GM12878 (cell line): Measurements from ENCODE around the gene DDX56. TPM values are rescaled to one million over a fixed set of nuclear protein-coding genes. Genes with fewer than 3 reads are reported as not detected.

Experiments used
- ATAC-seq: fragments of 200-7000 bp; cut with Tn5 transposase; 3 replicates; pipeline ENCODE4 v1.9.1; 2020; ENCODE audit warnings: mild to moderate bottlenecking, moderate library complexity
- BruUV-seq: library from RNA; stranded (reverse); fragments of 400-500 nt; replicated peaks from 2 replicates; lab custom pipeline; 2021; lab: Mats Ljungman, UMichigan
- CTCF ChIA-PET: fragments of 300-600 bp; sonication (Branson Sonifier 250); formaldehyde crosslinking; extraction: SDS; loops from one replicate; lab custom pipeline; 2021; ENCODE audit warnings: inconsistent platforms; lab: Yijun Ruan, JAX
- POLR2A ChIA-PET: fragments of 350-600 bp; formaldehyde crosslinking; extraction: SDS; loops from one replicate; lab custom pipeline; 2021; ENCODE audit warnings: inconsistent platforms; lab: Charles Lee
- RAD21 ChIA-PET: fragments of 300-600 bp; sonication (Branson Sonifier 250); formaldehyde crosslinking; loops from one replicate; lab custom pipeline; 2023; ENCODE audit warnings: antibody characterized with exemption; ENCODE audit not compliant: unreplicated experiment; lab: Charles Lee
- SMC1A ChIA-PET: fragments of 300-600 bp; sonication (Branson Sonifier 250); formaldehyde crosslinking; loops from one replicate; lab custom pipeline; 2023; ENCODE audit not compliant: unreplicated experiment, uncharacterized antibody; lab: Charles Lee
- DNase-seq: peaks from one replicate; pipeline ENCODE4 v3.0.0-alpha.2; 2011; ENCODE audit warnings: low read depth, low spot score
- FAIRE-seq: peaks from 3 replicates; lab custom pipeline; 2011; peaks lifted over from hg19 to GRCh38; lab: Jason Lieb, UNC
- H2AFZ ChIP-seq: 2 replicates; pipeline ENCODE4 v1.6.0; 2011; ENCODE audit warnings: low read depth, low read length, control low read depth; ENCODE audit not compliant: control insufficient read depth
- H3K27ac ChIP-seq: 2 replicates; pipeline ENCODE4 v1.5.1; 2011; ENCODE audit warnings: control low read depth; ENCODE audit not compliant: control insufficient read depth, insufficient read depth
- H3K27me3 ChIP-seq, 2 experiments: replicated peaks in 1 of 2; 2 replicates each; pipeline versions ENCODE4 v1.6.0 to v1.6.1; 2011; ENCODE audit warnings: low read length in 1 of 2; ENCODE audit not compliant: control insufficient read depth in 2 of 2, insufficient read depth in 2 of 2
- H3K36me3 ChIP-seq, 2 experiments: 2 replicates each; pipeline ENCODE4 v1.5.1; 2011; ENCODE audit warnings: low read length in 1 of 2; ENCODE audit not compliant: control insufficient read depth in 2 of 2, insufficient read depth in 2 of 2
- H3K4me1 ChIP-seq: 2 replicates; pipeline ENCODE4 v1.6.1; 2011; ENCODE audit warnings: mild to moderate bottlenecking, low read length, moderate library complexity, mixed read lengths; ENCODE audit not compliant: control insufficient read depth, insufficient read depth
- H3K4me2 ChIP-seq: 2 replicates; pipeline ENCODE4 v1.6.0; 2011; ENCODE audit warnings: control low read depth; ENCODE audit not compliant: control insufficient read depth, insufficient read depth
- H3K4me3 ChIP-seq: fragments of 200-600 bp; sonication (generic); 2 replicates; pipeline ENCODE4 v1.5.1; 2016
- H3K79me2 ChIP-seq: 2 replicates; pipeline ENCODE4 v1.6.0; 2011; ENCODE audit warnings: low read length; ENCODE audit not compliant: control insufficient read depth, insufficient read depth
- H3K9ac ChIP-seq: 2 replicates; pipeline ENCODE4 v1.8.0; 2011; ENCODE audit warnings: low read length, control low read depth, mixed read lengths; ENCODE audit not compliant: control insufficient read depth, insufficient read depth
- H3K9me3 ChIP-seq: replicated peaks from 3 replicates; pipeline ENCODE4 v1.5.1; 2011; ENCODE audit warnings: mild to moderate bottlenecking, low read length; ENCODE audit not compliant: control insufficient read depth, insufficient read depth
- H4K20me1 ChIP-seq: 2 replicates; pipeline ENCODE4 v1.6.0; 2011; ENCODE audit not compliant: control insufficient read depth, insufficient read depth
- ASH2L ChIP-seq: fragments of 300-600, 200-600 bp; sonication (generic); IDR thresholded peaks from 2 replicates; pipeline ENCODE4 v1.6.1; 2017; ENCODE audit warnings: low read depth, mild to moderate bottlenecking, borderline replicate concordance
- CEBPB ChIP-seq, 2 experiments: fragments of 150-350 bp in 1 of 2; IDR thresholded peaks; 2 replicates each; pipeline ENCODE4 v1.6.1; 2012 to 2014; ENCODE audit warnings: low read depth in 2 of 2, low read length in 2 of 2, borderline replicate concordance in 1 of 2, inconsistent platforms in 1 of 2
- FOXK2 ChIP-seq: fragments of 450-650 bp; IDR thresholded peaks from 2 replicates; pipeline ENCODE4 v1.6.1; 2017; ENCODE audit warnings: mild to moderate bottlenecking, moderate library complexity
- HCFC1 ChIP-seq: fragments of 150-350 bp; IDR thresholded peaks from 2 replicates; pipeline ENCODE4 v1.6.1; 2014; ENCODE audit warnings: low read length
- LARP7 ChIP-seq: fragments of 450-650 bp; IDR thresholded peaks from 2 replicates; pipeline ENCODE4 v1.6.1; 2017; ENCODE audit warnings: mild to moderate bottlenecking
- MXI1 ChIP-seq: fragments of 150-350 bp; IDR thresholded peaks from 2 replicates; pipeline ENCODE4 v1.6.1; 2011; ENCODE audit warnings: low read depth, mild to moderate bottlenecking, inconsistent platforms, low read length, improper control_type of control experiment
- PAX8 ChIP-seq: fragments of 450-650 bp; IDR thresholded peaks from 2 replicates; pipeline ENCODE4 v1.6.1; 2017; ENCODE audit warnings: mild to moderate bottlenecking, moderate library complexity
- RAD51 ChIP-seq: fragments of 450-650 bp; IDR thresholded peaks from 2 replicates; pipeline ENCODE4 v1.6.1; 2016; ENCODE audit warnings: moderate library complexity, mild to moderate bottlenecking, inconsistent platforms
- SREBF2 ChIP-seq: IDR thresholded peaks from 2 replicates; pipeline ENCODE4 v1.6.1; 2012; ENCODE audit warnings: mild to moderate bottlenecking, low read length
- WGBS: methylation state at CpG from one replicate; pipeline ENCODE4 v1.1.6; 2016; ENCODE audit warnings: low lambda C conversion rate; ENCODE audit not compliant: insufficient replicate concordance, insufficient coverage; ENCODE audit errors: missing lambda C conversion rate; 5-methylcytosine and 5-hydroxymethylcytosine counted together
- in situ Hi-C: fragments of 300-500 bp; cut with MboI; formaldehyde crosslinking; loops from 9 replicates; pipeline ENCODE4 v1.14.3; 2018; ENCODE audit warnings: mixed read lengths
- intact Hi-C: fragments of 100-400 bp; cut with micrococcal nuclease; formaldehyde crosslinking; loops from one replicate; pipeline ENCODE4 v1.14.2; 2022; ENCODE audit not compliant: unreplicated experiment
- polyA plus RNA-seq, 11 experiments: library from polyadenylated mRNA; depleted of rRNA in 4 of 11; unstranded in 6 of 11; stranded (reverse) in 5 of 11; fragments of >200 nt; fragmentation: Nextera tagmentation in 4 of 11; fragmentation: Illumina TruSeq in 1 of 11; extraction: Ambion mirVana in 4 of 11; extraction: Trizol in 1 of 11; gene quantifications; 1 replicate in 1 of 11; 2 replicates in 10 of 11; pipeline versions ENCODE4 v1.2.1 to v1.2.3, GENCODE V29; 2011 to 2016; ENCODE audit warnings: inconsistent platforms in 2 of 11, missing spikeins in 2 of 11, low read depth in 1 of 11
- total RNA-seq, 4 experiments: library from RNA; depleted of rRNA in 3 of 4; stranded (reverse); fragments of >200 nt in 3 of 4; fragmentation: Illumina TruSeq in 1 of 4; extraction: Trizol in 1 of 4; gene quantifications; 2 replicates each; pipeline versions ENCODE4 v1.2.1 to v1.2.3, GENCODE V29; 2013 to 2021
- TF ChIP-seq, protein P1 (sequence below): IDR thresholded peaks from 2 replicates; pipeline ENCODE4 v1.6.1; 2011; ENCODE audit warnings: low read depth, mild to moderate bottlenecking, low read length, moderate library complexity, borderline replicate concordance; ENCODE audit errors: extremely low read depth
- TF ChIP-seq, protein P2 (sequence below): IDR thresholded peaks from 2 replicates; pipeline ENCODE4 v1.6.1; 2012; ENCODE audit warnings: improper control_type of control experiment, low read depth, low read length; ENCODE audit not compliant: insufficient replicate concordance
- TF ChIP-seq, protein P3 (sequence below): fragments of 450-650 bp; IDR thresholded peaks from 2 replicates; pipeline ENCODE4 v1.6.1; 2017; ENCODE audit warnings: antibody characterized with exemption, mild to moderate bottlenecking, moderate library complexity
- TF ChIP-seq, protein P4 (sequence below): fragments of 450-650 bp; IDR thresholded peaks from 2 replicates; pipeline ENCODE4 v1.6.1; 2016; ENCODE audit warnings: mild to moderate bottlenecking

DDX56 gene
- total and polyA plus RNA-seq, 10 of the 15 experiments (the other 5 are each of a cell fraction or from before 2014, with no cell fraction given), result 19.8 to 136 (median 81.3) TPM

DNA sequence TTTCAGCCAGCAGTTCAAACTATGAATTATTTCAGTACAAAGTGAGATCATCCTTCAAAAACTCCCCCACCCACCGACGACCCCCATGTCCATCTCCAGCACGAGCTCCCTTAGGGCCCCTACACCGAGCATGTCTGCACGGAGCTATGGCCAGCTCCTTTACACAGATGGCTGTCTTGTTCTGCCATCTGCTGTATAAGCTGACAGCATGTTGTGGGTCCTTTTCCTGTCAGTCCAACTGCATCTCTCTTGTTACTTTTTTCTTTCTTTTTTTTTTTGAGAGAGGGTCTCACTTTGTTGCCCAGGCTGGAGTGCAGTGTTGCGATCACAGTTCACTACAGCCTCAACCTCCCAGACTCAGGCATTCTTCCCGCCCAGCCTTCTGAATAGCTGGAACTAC, 54.2 kb downstream of the DDX56 start (continued):
- TF ChIP-seq, protein P1, sequence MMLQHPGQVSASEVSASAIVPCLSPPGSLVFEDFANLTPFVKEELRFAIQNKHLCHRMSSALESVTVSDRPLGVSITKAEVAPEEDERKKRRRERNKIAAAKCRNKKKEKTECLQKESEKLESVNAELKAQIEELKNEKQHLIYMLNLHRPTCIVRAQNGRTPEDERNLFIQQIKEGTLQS, result no peak
- no peak for TF ChIP-seq ASH2L
- TF ChIP-seq, all 136 proteins: peak for 0

DNA sequence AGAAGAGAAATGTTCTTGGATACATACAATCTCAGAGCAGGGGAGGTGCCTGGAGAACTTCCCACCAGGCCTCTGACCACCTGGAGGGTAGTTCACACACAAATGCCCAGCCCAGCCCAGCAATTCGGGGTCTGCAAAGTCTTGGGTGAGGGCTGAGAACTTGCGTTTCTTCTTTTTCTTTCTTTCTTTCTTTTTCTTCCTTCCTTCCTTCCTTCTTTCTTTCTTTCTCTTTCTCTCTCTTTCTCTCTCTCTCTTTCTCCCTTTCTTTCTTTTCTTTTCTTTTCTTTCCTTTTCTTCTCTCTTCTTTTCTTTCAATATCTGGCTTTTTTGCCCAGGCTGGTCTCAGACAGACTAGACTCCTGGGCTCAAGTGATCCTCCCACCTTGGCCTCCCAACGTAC, 54.9 kb downstream of the DDX56 start:
- ChIA-PET SMC1A (no interaction called here), CTCF (interaction anchor here (0.9 to 1.8 kb wide), 2 partner anchors 16 to 170 kb away, joined by 3 to 7 read pairs; no protein-coding TSS in a partner anchor)
- no peak for FAIRE-seq
- no peak for TF ChIP-seq PAX8
- no peak for TF ChIP-seq SREBF2
- TF ChIP-seq, protein P2, sequence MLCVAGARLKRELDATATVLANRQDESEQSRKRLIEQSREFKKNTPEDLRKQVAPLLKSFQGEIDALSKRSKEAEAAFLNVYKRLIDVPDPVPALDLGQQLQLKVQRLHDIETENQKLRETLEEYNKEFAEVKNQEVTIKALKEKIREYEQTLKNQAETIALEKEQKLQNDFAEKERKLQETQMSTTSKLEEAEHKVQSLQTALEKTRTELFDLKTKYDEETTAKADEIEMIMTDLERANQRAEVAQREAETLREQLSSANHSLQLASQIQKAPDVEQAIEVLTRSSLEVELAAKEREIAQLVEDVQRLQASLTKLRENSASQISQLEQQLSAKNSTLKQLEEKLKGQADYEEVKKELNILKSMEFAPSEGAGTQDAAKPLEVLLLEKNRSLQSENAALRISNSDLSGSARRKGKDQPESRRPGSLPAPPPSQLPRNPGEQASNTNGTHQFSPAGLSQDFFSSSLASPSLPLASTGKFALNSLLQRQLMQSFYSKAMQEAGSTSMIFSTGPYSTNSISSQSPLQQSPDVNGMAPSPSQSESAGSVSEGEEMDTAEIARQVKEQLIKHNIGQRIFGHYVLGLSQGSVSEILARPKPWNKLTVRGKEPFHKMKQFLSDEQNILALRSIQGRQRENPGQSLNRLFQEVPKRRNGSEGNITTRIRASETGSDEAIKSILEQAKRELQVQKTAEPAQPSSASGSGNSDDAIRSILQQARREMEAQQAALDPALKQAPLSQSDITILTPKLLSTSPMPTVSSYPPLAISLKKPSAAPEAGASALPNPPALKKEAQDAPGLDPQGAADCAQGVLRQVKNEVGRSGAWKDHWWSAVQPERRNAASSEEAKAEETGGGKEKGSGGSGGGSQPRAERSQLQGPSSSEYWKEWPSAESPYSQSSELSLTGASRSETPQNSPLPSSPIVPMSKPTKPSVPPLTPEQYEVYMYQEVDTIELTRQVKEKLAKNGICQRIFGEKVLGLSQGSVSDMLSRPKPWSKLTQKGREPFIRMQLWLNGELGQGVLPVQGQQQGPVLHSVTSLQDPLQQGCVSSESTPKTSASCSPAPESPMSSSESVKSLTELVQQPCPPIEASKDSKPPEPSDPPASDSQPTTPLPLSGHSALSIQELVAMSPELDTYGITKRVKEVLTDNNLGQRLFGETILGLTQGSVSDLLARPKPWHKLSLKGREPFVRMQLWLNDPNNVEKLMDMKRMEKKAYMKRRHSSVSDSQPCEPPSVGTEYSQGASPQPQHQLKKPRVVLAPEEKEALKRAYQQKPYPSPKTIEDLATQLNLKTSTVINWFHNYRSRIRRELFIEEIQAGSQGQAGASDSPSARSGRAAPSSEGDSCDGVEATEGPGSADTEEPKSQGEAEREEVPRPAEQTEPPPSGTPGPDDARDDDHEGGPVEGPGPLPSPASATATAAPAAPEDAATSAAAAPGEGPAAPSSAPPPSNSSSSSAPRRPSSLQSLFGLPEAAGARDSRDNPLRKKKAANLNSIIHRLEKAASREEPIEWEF, result no peak
- TF ChIP-seq, protein P3, sequence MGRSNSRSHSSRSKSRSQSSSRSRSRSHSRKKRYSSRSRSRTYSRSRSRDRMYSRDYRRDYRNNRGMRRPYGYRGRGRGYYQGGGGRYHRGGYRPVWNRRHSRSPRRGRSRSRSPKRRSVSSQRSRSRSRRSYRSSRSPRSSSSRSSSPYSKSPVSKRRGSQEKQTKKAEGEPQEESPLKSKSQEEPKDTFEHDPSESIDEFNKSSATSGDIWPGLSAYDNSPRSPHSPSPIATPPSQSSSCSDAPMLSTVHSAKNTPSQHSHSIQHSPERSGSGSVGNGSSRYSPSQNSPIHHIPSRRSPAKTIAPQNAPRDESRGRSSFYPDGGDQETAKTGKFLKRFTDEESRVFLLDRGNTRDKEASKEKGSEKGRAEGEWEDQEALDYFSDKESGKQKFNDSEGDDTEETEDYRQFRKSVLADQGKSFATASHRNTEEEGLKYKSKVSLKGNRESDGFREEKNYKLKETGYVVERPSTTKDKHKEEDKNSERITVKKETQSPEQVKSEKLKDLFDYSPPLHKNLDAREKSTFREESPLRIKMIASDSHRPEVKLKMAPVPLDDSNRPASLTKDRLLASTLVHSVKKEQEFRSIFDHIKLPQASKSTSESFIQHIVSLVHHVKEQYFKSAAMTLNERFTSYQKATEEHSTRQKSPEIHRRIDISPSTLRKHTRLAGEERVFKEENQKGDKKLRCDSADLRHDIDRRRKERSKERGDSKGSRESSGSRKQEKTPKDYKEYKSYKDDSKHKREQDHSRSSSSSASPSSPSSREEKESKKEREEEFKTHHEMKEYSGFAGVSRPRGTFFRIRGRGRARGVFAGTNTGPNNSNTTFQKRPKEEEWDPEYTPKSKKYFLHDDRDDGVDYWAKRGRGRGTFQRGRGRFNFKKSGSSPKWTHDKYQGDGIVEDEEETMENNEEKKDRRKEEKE, result no peak
- no peak for TF ChIP-seq FOXK2
- TF ChIP-seq RAD51, result no peak
- no peak for TF ChIP-seq HCFC1
- TF ChIP-seq LARP7, result no peak
- no peak for TF ChIP-seq MXI1
- TF ChIP-seq, protein P4, sequence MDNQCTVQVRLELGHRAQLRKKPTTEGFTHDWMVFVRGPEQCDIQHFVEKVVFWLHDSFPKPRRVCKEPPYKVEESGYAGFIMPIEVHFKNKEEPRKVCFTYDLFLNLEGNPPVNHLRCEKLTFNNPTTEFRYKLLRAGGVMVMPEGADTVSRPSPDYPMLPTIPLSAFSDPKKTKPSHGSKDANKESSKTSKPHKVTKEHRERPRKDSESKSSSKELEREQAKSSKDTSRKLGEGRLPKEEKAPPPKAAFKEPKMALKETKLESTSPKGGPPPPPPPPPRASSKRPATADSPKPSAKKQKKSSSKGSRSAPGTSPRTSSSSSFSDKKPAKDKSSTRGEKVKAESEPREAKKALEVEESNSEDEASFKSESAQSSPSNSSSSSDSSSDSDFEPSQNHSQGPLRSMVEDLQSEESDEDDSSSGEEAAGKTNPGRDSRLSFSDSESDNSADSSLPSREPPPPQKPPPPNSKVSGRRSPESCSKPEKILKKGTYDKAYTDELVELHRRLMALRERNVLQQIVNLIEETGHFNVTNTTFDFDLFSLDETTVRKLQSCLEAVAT, result no peak
- no peak for TF ChIP-seq CEBPB (IDR thresholded peaks at IDR 0.05; ENCODE audit: borderline replicate concordance in 1 of 2, low read depth in 2 of 2, low read length in 2 of 2)

More for the DNA sequence above, 54.9 kb downstream of the DDX56 start:
- Histone ChIP-seq H3K9ac (no peak overlapping the region), H3K4me1 (no peaks in the 10 kb centered on the region), H3K4me3 (no peak overlapping the region), H3K4me2 (no peak overlapping the region), H2AFZ (no peak overlapping the region), H4K20me1 (no peaks in the 10 kb centered on the region), H3K36me3 (no peaks in the 10 kb centered on the region), H3K27me3 (peaks cover 2 to 7% of the 10 kb centered on the region in 2 experiments), H3K27ac (no peak overlapping the region), H3K79me2 (no peaks in the 10 kb centered on the region), H3K9me3 (no peaks in the 10 kb centered on the region)
- intact Hi-C loops (no loop called here), in situ Hi-C loops (no loop called here)
- DNase-seq (no peak), ATAC-seq (no peak)
- ChIA-PET RAD21 (no interaction called here), POLR2A (no interaction called here)
- no TSS peak for BruUV-seq
- WGBS, result 30% methylated on average over 3 of the region's 3 CpGs
